GM21447 (cell line): ENCODE measurements around the gene DDX19B.
"Not testable (repeated sequence)": the region's sequence is repeated elsewhere in the genome, so short reads cannot be mapped to it uniquely, and the experiment has no call there.

ENCODE experiments used
- ATAC-seq: cut with Tn5 transposase; IDR thresholded peaks from one replicate; pipeline ENCODE4 v1.9.1; 2021; ENCODE audit not compliant: unreplicated experiment

Gene DDX19B

GRCh38 chr16:70298988-70299938 lies at the start of gene DDX19B:
Gene DDX19B (plus strand): TSS chr16:70299186. CDS start chr16:70299298, 112 bp downstream.
- ATAC-seq: peak; percentile 86

- not testable (repeated sequence) for ATAC-seq
Observed at GRCh38 chr16:70249697-70250096, 49.3 kb upstream of the DDX19B start.

- ATAC-seq: peak; percentile 45
Observed at GRCh38 chr16:70250748-70251628, 48.0 kb upstream of the DDX19B start.

GRCh38 chr16:70251629-70252354 lies 47.2 kb upstream of the DDX19B start, which contains the start of gene EXOSC6:
Gene EXOSC6 (minus strand): TSS chr16:70251940. CDS start chr16:70251900, 40 bp downstream.
- peak; percentile 90 for ATAC-seq

- ATAC-seq: no peak
Observed at GRCh38 chr16:70252355-70252988, 46.5 kb upstream of the DDX19B start.

- ATAC-seq: no peak
Observed at GRCh38 chr16:70253291-70254106, 45.5 kb upstream of the DDX19B start.

- ATAC-seq: no peak
Observed at GRCh38 chr16:70254180-70254964, 44.6 kb upstream of the DDX19B start.

GRCh38 chr16:70254965-70255286 lies 44.1 kb upstream of the DDX19B start:
- ATAC-seq: no peak

GRCh38 chr16:70255574-70255973 lies 43.4 kb upstream of the DDX19B start:
- ATAC-seq: no peak

- ATAC-seq: no peak
Observed at GRCh38 chr16:70257391-70257790, 41.6 kb upstream of the DDX19B start.

- no peak for ATAC-seq
Observed at GRCh38 chr16:70258065-70258464, 40.9 kb upstream of the DDX19B start.

- no peak for ATAC-seq
Observed at GRCh38 chr16:70258946-70259345, 40.0 kb upstream of the DDX19B start.

GRCh38 chr16:70259903-70260302 lies 39.1 kb upstream of the DDX19B start:
- ATAC-seq: not testable (repeated sequence)

- no peak for ATAC-seq
Observed at GRCh38 chr16:70267516-70267915, 31.5 kb upstream of the DDX19B start.

GRCh38 chr16:70267922-70268321 lies 31.1 kb upstream of the DDX19B start:
- ATAC-seq: not testable (repeated sequence)

- no peak for ATAC-seq
Observed at GRCh38 chr16:70269471-70269870, 29.5 kb upstream of the DDX19B start.

GRCh38 chr16:70270176-70270575 lies 28.8 kb upstream of the DDX19B start:
- no peak for ATAC-seq

GRCh38 chr16:70271696-70272095 lies 27.3 kb upstream of the DDX19B start:
- no peak for ATAC-seq

- no peak for ATAC-seq
Observed at GRCh38 chr16:70276392-70276791, 22.6 kb upstream of the DDX19B start.
